Esophagus (tissue), 2 donors: ENCODE data around the gene HPS6. TPM values are rescaled to one million over a fixed set of nuclear protein-coding genes. Genes with fewer than 3 reads are reported as not detected.
A peak's percentile ranks its signal among the peaks of the same experiment; 100 is the strongest.

ENCODE experiments used
- H3K27ac ChIP-seq, 2 donors: one replicate each; pipeline ENCODE4 v1.5.1; 2013; ENCODE audit warnings: low read depth in 2 of 2, mild to moderate bottlenecking in 2 of 2, inconsistent platforms in 1 of 2, low read length in 1 of 2, moderate library complexity in 1 of 2
- H3K27me3 ChIP-seq, 2 donors: one replicate each; pipeline ENCODE4 v1.6.1; 2013; ENCODE audit warnings: low read length in 2 of 2, control low read depth in 1 of 2, mild to moderate bottlenecking in 1 of 2; ENCODE audit not compliant: insufficient read depth in 2 of 2, control insufficient read depth in 1 of 2
- H3K36me3 ChIP-seq, 2 donors: one replicate each; pipeline ENCODE4 v1.6.1; 2013; ENCODE audit warnings: low read length in 1 of 2; ENCODE audit not compliant: control insufficient read depth in 2 of 2, insufficient read depth in 2 of 2
- H3K4me1 ChIP-seq, 2 donors: one replicate each; pipeline ENCODE4 v1.6.1; 2013; ENCODE audit warnings: low read length in 1 of 2; ENCODE audit not compliant: control insufficient read depth in 2 of 2, insufficient read depth in 2 of 2
- H3K4me3 ChIP-seq, 2 donors: one replicate each; pipeline ENCODE4 v1.5.1; 2013; ENCODE audit warnings: low read length in 2 of 2, mild to moderate bottlenecking in 2 of 2, low read depth in 1 of 2, moderate library complexity in 1 of 2
- H3K9me3 ChIP-seq, 2 donors: one replicate each; pipeline ENCODE4 v1.6.1; 2013; ENCODE audit warnings: mild to moderate bottlenecking in 2 of 2, low read depth in 1 of 2, low read length in 1 of 2, moderate library complexity in 1 of 2; ENCODE audit not compliant: control insufficient read depth in 2 of 2, insufficient read depth in 1 of 2
- WGBS, 2 donors: extraction: QIAGEN DNeasy Blood & Tissue Kit; methylation state at CpG; one replicate each; pipeline ENCODE4 v1.1.7; 2013; 5-methylcytosine and 5-hydroxymethylcytosine counted together
- polyA plus RNA-seq, 2 donors: library from polyadenylated mRNA; stranded (reverse); fragments of 200-250 nt; gene quantifications; one replicate each; pipeline ENCODE4 v1.2.3, GENCODE V29; 2013
- donor health status: healthy with polysubstance abuse.
- donor health status: Bipolar disorder and iron deficiency.

The HPS6 gene
- polyA plus RNA-seq, 2 donors, result 9.4 to 12.5 TPM

DNA sequence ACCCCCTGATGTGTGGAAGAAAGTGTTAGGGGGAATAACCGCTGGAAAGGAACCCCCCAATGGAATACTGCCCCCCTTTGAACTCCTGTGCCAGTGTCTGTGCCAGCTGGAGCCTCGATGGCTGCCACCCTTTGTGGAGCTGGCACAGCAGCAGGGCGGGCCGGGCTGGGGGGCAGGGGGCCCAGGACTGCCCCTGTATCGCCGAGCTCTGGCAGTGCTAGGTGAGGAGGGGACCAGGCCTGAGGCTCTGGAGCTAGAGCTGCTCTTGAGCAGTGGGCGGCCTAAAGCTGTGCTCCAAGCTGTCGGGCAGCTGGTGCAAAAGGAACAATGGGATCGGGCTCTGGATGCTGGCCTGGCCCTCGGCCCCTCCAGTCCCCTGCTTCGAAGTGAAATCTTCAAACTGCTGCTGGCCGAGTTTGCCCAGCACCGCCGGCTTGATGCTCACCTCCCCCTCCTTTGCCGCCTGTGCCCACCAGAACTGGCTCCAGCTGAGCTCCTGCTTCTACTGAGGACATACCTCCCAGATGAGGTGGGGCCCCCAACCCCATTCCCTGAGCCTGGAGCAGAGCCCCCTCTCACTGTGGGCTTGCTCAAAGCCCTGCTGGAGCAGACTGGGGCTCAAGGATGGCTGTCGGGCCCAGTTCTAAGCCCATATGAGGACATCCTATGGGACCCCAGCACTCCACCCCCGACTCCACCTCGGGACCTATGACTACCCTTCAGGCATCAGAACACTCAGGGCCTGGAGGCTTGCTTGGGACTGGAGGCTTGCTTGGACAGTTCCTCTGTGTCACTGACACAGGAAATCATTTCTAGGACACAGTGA, 2.2 kb downstream of the HPS6 start:
- H3K4me1 ChIP-seq, result peaks cover 14 to 20% of the 10 kb centered on the region in 2 donors
- peaks cover 2 to 11% of the 10 kb centered on the region in 2 donors for H3K36me3 ChIP-seq
- WGBS, 2 donors, result 80 to 89% methylated on average over 18 of the region's 18 CpGs
- H3K4me3 ChIP-seq, result peak overlapping the region in 1 of 2 donors; percentile 86
- H3K27me3 ChIP-seq, result no peaks in the 10 kb centered on the region
- no peaks in the 10 kb centered on the region for H3K9me3 ChIP-seq
- no peak overlapping the region for H3K27ac ChIP-seq

- H3K27me3 ChIP-seq, result no peaks in the 10 kb centered on the region
- 38 to 49% methylated on average over 1 of the region's 1 CpG for WGBS, 2 donors
- peaks cover 14 to 20% of the 10 kb centered on the region in 2 donors for H3K4me1 ChIP-seq
- H3K9me3 ChIP-seq, result no peaks in the 10 kb centered on the region
- no peak overlapping the region for H3K27ac ChIP-seq
- no peak overlapping the region for H3K4me3 ChIP-seq
- H3K36me3 ChIP-seq, result peaks cover 2 to 11% of the 10 kb centered on the region in 2 donors
Observed at GRCh38 chr10:102068216-102068615, 3.1 kb downstream of the HPS6 start.

GRCh38 chr10:102069071-102069470, 3.9 kb downstream of the HPS6 start:
- Histone ChIP-seq H3K4me3 (no peak overlapping the region), H3K4me1 (peaks cover 14 to 20% of the 10 kb centered on the region in 2 donors), H3K9me3 (no peaks in the 10 kb centered on the region), H3K27ac (no peak overlapping the region), H3K27me3 (no peaks in the 10 kb centered on the region), H3K36me3 (peaks cover 2 to 11% of the 10 kb centered on the region in 2 donors)

DNA sequence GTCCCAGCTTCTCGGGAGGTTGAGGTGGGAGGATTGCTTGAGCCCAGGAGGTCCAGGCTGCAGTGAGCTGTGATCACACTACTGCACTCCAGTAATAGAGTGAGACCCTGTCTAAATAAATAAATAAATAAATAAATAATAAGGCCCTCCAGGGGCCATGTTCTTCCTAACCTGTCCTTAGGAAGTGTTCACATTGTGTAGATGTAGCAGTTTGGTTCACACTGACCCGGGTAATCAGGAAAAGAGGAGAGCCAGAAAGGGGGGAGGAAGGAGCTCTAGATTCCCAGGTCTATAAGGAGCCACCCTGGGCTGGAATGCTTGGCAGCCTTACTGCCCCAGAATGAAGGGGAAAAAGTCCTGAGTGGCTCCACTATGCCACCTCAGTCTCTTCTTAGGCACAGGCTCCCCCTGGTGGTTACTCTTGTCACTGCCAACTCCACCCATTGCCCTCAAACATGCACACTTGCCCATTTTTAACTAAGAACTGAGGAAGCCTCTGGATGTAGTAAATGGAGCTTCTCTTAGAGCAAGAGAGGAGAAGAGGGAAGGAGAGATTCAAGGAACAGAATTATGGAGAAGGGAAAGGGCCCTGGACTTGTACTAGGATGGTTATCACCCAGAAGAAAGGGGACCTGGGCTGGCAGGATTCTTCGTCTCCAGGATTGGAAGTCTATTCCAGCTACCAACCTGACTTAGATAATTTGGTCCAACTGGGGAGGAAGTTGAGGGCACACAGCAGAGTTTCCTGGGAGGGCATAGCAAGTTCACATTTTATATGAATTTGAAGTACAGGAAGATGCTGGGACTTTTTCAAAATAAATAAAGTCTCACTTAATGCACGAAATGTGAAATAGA, 7.8 kb downstream of the HPS6 start:
- WGBS, 2 donors, result 73 to 78% methylated on average over 4 of the region's 4 CpGs
- H3K36me3 ChIP-seq, result peaks cover 0 to 7% of the 10 kb centered on the region in 2 donors
- no peaks in the 10 kb centered on the region for H3K27me3 ChIP-seq
- H3K9me3 ChIP-seq, result no peaks in the 10 kb centered on the region
- no peak overlapping the region for H3K4me3 ChIP-seq
- H3K27ac ChIP-seq, result no peak overlapping the region
- peaks cover 0 to 5% of the 10 kb centered on the region in 2 donors for H3K4me1 ChIP-seq

- H3K9me3 ChIP-seq, result no peaks in the 10 kb centered on the region
- no peak overlapping the region for H3K27ac ChIP-seq
- H3K27me3 ChIP-seq, result no peaks in the 10 kb centered on the region
- H3K4me1 ChIP-seq, result no peaks in the 10 kb centered on the region
- H3K36me3 ChIP-seq, result no peaks in the 10 kb centered on the region
- WGBS, 2 donors, result 91% methylated on average over 2 to 3 of the region's 3 CpGs
- H3K4me3 ChIP-seq, result no peak overlapping the region
Observed at GRCh38 chr10:102083541-102083940, 18.4 kb downstream of the HPS6 start.

GRCh38 chr10:102085336-102085735, 20.2 kb downstream of the HPS6 start:
- Histone ChIP-seq H3K36me3 (no peaks in the 10 kb centered on the region), H3K4me1 (no peaks in the 10 kb centered on the region), H3K27ac (no peak overlapping the region), H3K9me3 (no peaks in the 10 kb centered on the region), H3K4me3 (no peak overlapping the region), H3K27me3 (no peaks in the 10 kb centered on the region)
- 83 to 93% methylated on average over 3 of the region's 3 CpGs for WGBS, 2 donors

GRCh38 chr10:102086196-102086595, 21.0 kb downstream of the HPS6 start:
- no peaks in the 10 kb centered on the region for H3K36me3 ChIP-seq
- H3K4me3 ChIP-seq, result no peak overlapping the region
- no peaks in the 10 kb centered on the region for H3K27me3 ChIP-seq
- no peaks in the 10 kb centered on the region for H3K4me1 ChIP-seq
- WGBS, 2 donors, result 93% methylated on average over 8 of the region's 8 CpGs
- H3K9me3 ChIP-seq, result no peaks in the 10 kb centered on the region
- H3K27ac ChIP-seq, result no peak overlapping the region

- H3K4me3 ChIP-seq, result no peak overlapping the region
- H3K27ac ChIP-seq, result no peak overlapping the region
- H3K4me1 ChIP-seq, result no peaks in the 10 kb centered on the region
- no peaks in the 10 kb centered on the region for H3K36me3 ChIP-seq
- 49 to 51% methylated on average over 2 of the region's 2 CpGs for WGBS, 2 donors
- H3K9me3 ChIP-seq, result no peaks in the 10 kb centered on the region
- no peaks in the 10 kb centered on the region for H3K27me3 ChIP-seq
Observed at GRCh38 chr10:102090772-102091171, 25.6 kb downstream of the HPS6 start.

GRCh38 chr10:102096449-102096848, 31.3 kb downstream of the HPS6 start:
- WGBS, 2 donors, result 97% methylated on average over 7 of the region's 7 CpGs
- H3K36me3 ChIP-seq, result no peaks in the 10 kb centered on the region
- H3K9me3 ChIP-seq, result no peaks in the 10 kb centered on the region
- H3K4me3 ChIP-seq, result no peak overlapping the region
- H3K27me3 ChIP-seq, result no peaks in the 10 kb centered on the region
- H3K4me1 ChIP-seq, result no peaks in the 10 kb centered on the region
- no peak overlapping the region for H3K27ac ChIP-seq
